Endodermal cell (in vitro differentiated cells): ENCODE results near the gene KRTCAP2. TPM values are rescaled to one million over a fixed set of nuclear protein-coding genes. Genes with fewer than 3 reads are reported as not detected.

Experiments
- DNase-seq: peaks from one replicate; pipeline ENCODE4 v3.0.0-alpha.2; 2017
- H3K27ac ChIP-seq: 2 replicates; pipeline ENCODE4 v1.5.1; 2013; ENCODE audit warnings: mild to moderate bottlenecking, low read depth, low read length, moderate library complexity
- H3K27me3 ChIP-seq: 2 replicates; pipeline ENCODE4 v1.6.1; 2013; ENCODE audit warnings: mild to moderate bottlenecking, low read length, moderate library complexity; ENCODE audit not compliant: insufficient read depth, control insufficient read depth, poor library complexity, severe bottlenecking
- H3K36me3 ChIP-seq: 2 replicates; pipeline ENCODE4 v1.7.0; 2013; ENCODE audit warnings: mild to moderate bottlenecking, low read length, moderate library complexity; ENCODE audit not compliant: control insufficient read depth, insufficient read depth
- H3K4me1 ChIP-seq: one replicate; pipeline ENCODE4 v1.7.0; 2013; ENCODE audit warnings: low read length; ENCODE audit not compliant: control insufficient read depth, insufficient read depth
- H3K4me3 ChIP-seq: 2 replicates; pipeline ENCODE4 v1.5.1; 2013; ENCODE audit warnings: mild to moderate bottlenecking, low read length, moderate library complexity
- H3K9ac ChIP-seq: 2 replicates; pipeline ENCODE4 v1.6.1; 2013; ENCODE audit warnings: mild to moderate bottlenecking, low read length, moderate library complexity; ENCODE audit not compliant: poor library complexity, severe bottlenecking; ENCODE audit errors: extremely low read depth
- H3K9me3 ChIP-seq: 2 replicates; pipeline ENCODE4 v1.6.1; 2013; ENCODE audit warnings: mild to moderate bottlenecking, low read length, moderate library complexity; ENCODE audit not compliant: control insufficient read depth
- H3K27ac Mint-ChIP-seq: 2 replicates; pipeline ENCODE4 v1.8.0; 2020; ENCODE audit warnings: mixed read lengths
- H3K27me3 Mint-ChIP-seq: 2 replicates; pipeline ENCODE4 v1.8.0; 2021; ENCODE audit warnings: mild to moderate bottlenecking, mixed read lengths; ENCODE audit not compliant: insufficient read depth
- H3K36me3 Mint-ChIP-seq: 2 replicates; pipeline ENCODE4 v1.8.0; 2020; ENCODE audit warnings: low read depth, mixed read lengths
- H3K4me1 Mint-ChIP-seq: 2 replicates; pipeline ENCODE4 v1.8.0; 2020; ENCODE audit warnings: mixed read lengths
- H3K4me3 Mint-ChIP-seq: 2 replicates; pipeline ENCODE4 v1.8.0; 2020; ENCODE audit warnings: mild to moderate bottlenecking, moderate library complexity, mixed read lengths
- H3K9me3 Mint-ChIP-seq: 2 replicates; pipeline ENCODE4 v1.8.0; 2020; ENCODE audit warnings: mild to moderate bottlenecking, mixed read lengths
- CTCF ChIP-seq: fragments of 200-600 bp; sonication (generic); conservative IDR thresholded peaks from 2 replicates; pipeline ENCODE4 v1.5.0; 2021; ENCODE audit warnings: antibody characterized with exemption, mild to moderate bottlenecking
- WGBS, 2 experiments: methylation state at CpG; one replicate each; pipeline versions ENCODE4 v1.1.5 to v1.1.7; 2013; ENCODE audit warnings: missing lambda C conversion rate in 2 of 2, mixed read lengths in 1 of 2; ENCODE audit not compliant: insufficient coverage in 1 of 2, insufficient read length in 1 of 2; 5-methylcytosine and 5-hydroxymethylcytosine counted together
- total RNA-seq, 2 donors: library from RNA; stranded (reverse); fragmentation: NEBNext Ultra II Directional in 1 of 2; extraction: Animal tissue kit (Norgen Biotek cat#: 25700) in 1 of 2; gene quantifications; 2 replicates in 1 of 2; 3 replicates in 1 of 2; pipeline ENCODE4 v1.2.1, GENCODE V29; 2021

The KRTCAP2 gene
- total RNA-seq, 2 donors from 2014 or later, result 143 to 152 TPM

- H3K9me3 ChIP-seq, result no peaks in the 10 kb centered on the region
- H3K4me1 ChIP-seq, result peaks cover 16% of the 10 kb centered on the region
- no peak overlapping the region for H3K27ac ChIP-seq
- Mint-ChIP-seq H3K27me3 (peaks cover 33% of the 10 kb centered on the region), H3K27ac (no peak overlapping the region), H3K4me3 (peak overlapping the region; percentile 94), H3K4me1 (peaks cover 28% of the 10 kb centered on the region), H3K36me3 (peaks cover 18% of the 10 kb centered on the region), H3K9me3 (no peaks in the 10 kb centered on the region)
- TF ChIP-seq CTCF, result no peak
- no peak for DNase-seq
- no peak overlapping the region for H3K9ac ChIP-seq
- H3K36me3 ChIP-seq, result peaks cover 12% of the 10 kb centered on the region
- WGBS, 2 experiments, result 86 to 95% methylated on average over 6 to 7 of the region's 7 CpGs
- peaks cover 9% of the 10 kb centered on the region for H3K27me3 ChIP-seq
- no peak overlapping the region for H3K4me3 ChIP-seq
These were observed 39.3 kb downstream of the KRTCAP2 start for GRCh38 chr1:155133799-155134281.

- Mint-ChIP-seq H3K36me3 (peaks cover 7% of the 10 kb centered on the region), H3K4me1 (peaks cover 40% of the 10 kb centered on the region), H3K4me3 (no peak overlapping the region), H3K27ac (no peak overlapping the region), H3K27me3 (peaks cover 52% of the 10 kb centered on the region), H3K9me3 (no peaks in the 10 kb centered on the region)
- Histone ChIP-seq H3K9ac (no peak overlapping the region), H3K9me3 (no peaks in the 10 kb centered on the region), H3K36me3 (no peaks in the 10 kb centered on the region), H3K27me3 (peaks cover 29% of the 10 kb centered on the region), H3K4me3 (no peak overlapping the region), H3K4me1 (peaks cover 19% of the 10 kb centered on the region), H3K27ac (no peak overlapping the region)
- TF ChIP-seq CTCF, result no peak
- WGBS, 2 experiments, result 71 to 76% methylated on average over 1 of the region's 2 CpGs
- no peak for DNase-seq
These were observed 41.2 kb downstream of the KRTCAP2 start for GRCh38 chr1:155131856-155132255.

GRCh38 chr1:155131285-155131684 lies 41.8 kb downstream of the KRTCAP2 start:
- H3K4me1 Mint-ChIP-seq, result peaks cover 38% of the 10 kb centered on the region
- H3K4me1 ChIP-seq, result peaks cover 17% of the 10 kb centered on the region
- 94 to 97% methylated on average over 4 to 8 of the region's 8 CpGs for WGBS, 2 experiments
- H3K27me3 ChIP-seq, result peaks cover 35% of the 10 kb centered on the region
- no peaks in the 10 kb centered on the region for H3K9me3 Mint-ChIP-seq
- no peak overlapping the region for H3K4me3 Mint-ChIP-seq
- H3K27me3 Mint-ChIP-seq, result peaks cover 58% of the 10 kb centered on the region
- no peaks in the 10 kb centered on the region for H3K9me3 ChIP-seq
- no peak for DNase-seq
- peaks cover 7% of the 10 kb centered on the region for H3K36me3 Mint-ChIP-seq
- no peak overlapping the region for H3K27ac ChIP-seq
- no peak overlapping the region for H3K4me3 ChIP-seq
- H3K9ac ChIP-seq, result no peak overlapping the region
- TF ChIP-seq CTCF, result no peak
- no peaks in the 10 kb centered on the region for H3K36me3 ChIP-seq
- H3K27ac Mint-ChIP-seq, result no peak overlapping the region
